Liver (tissue), 3 donors: ENCODE measurements around the gene CORO2A.

Experiments
- FOXA1 ChIP-seq: IDR thresholded peaks from 2 replicates; pipeline ENCODE4 v1.6.1; 2016; ENCODE audit warnings: antibody characterized with exemption
- GABPA ChIP-seq, 2 donors: IDR thresholded peaks in 1 of 2; conservative IDR thresholded peaks in 1 of 2; 2 replicates each; pipeline ENCODE4 v1.6.1; 2016; ENCODE audit warnings: antibody characterized with exemption in 2 of 2, mild to moderate bottlenecking in 1 of 2, moderate library complexity in 1 of 2
- JUND ChIP-seq, 2 donors: IDR thresholded peaks; 2 replicates each; pipeline ENCODE4 v1.6.1; 2016; ENCODE audit warnings: antibody characterized with exemption in 2 of 2
- RAD21 ChIP-seq, 2 donors: IDR thresholded peaks; 2 replicates each; pipeline ENCODE4 v1.6.1; 2016; ENCODE audit warnings: antibody characterized with exemption in 2 of 2, mild to moderate bottlenecking in 2 of 2
- TAF1 ChIP-seq: conservative IDR thresholded peaks from 2 replicates; pipeline ENCODE4 v1.6.1; 2016; ENCODE audit warnings: antibody characterized with exemption, mild to moderate bottlenecking
- YY1 ChIP-seq: IDR thresholded peaks from 2 replicates; pipeline ENCODE4 v1.6.1; 2016; ENCODE audit warnings: antibody characterized with exemption, mild to moderate bottlenecking
- TF ChIP-seq, protein P1 (sequence below): fragments of 150-350 bp; IDR thresholded peaks from 2 replicates; pipeline ENCODE4 v1.5.1; 2017; ENCODE audit warnings: improper control_type of control experiment, low read depth, low read length; ENCODE audit not compliant: missing input control
- TF ChIP-seq, protein P2 (sequence below): IDR thresholded peaks from 2 replicates; pipeline ENCODE4 v1.6.1; 2016; ENCODE audit warnings: antibody characterized with exemption, mild to moderate bottlenecking
- TF ChIP-seq, protein P3 (sequence below): IDR thresholded peaks from 2 replicates; pipeline ENCODE4 v1.6.1; 2016; ENCODE audit warnings: antibody characterized with exemption
- donor health status: healthy.
- donor health status: healthy.

DNA sequence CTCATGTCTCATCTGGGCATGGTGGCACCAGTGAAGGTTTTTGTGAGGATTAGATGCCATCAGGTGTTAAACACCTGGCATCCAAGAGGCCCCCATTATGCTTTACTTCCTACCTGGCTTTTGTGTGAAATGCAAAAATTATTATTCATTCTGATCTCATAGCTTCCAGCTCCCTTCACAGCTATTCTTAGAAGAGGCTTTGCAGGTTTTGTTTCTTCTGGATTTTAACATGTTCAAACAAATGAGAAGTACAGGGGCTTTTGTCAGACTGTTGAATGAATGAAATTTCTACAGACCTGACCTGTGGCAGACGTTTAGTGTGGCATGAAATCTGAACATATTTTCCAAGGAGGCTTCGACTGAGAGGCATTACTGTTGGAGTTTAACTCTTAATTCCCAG lies 14.3 kb upstream of the CORO2A start:
- TF ChIP-seq JUND (IDR thresholded peaks at IDR 0.05) (no peak), YY1 (no peak), GABPA (IDR thresholded peaks at IDR 0.05 in 1 of 2, conservative IDR thresholded peaks at IDR 0.05 in 1 of 2) (no peak), RAD21 (IDR thresholded peaks at IDR 0.05) (no peak), TAF1 (no peak), FOXA1 (no peak)
- TF ChIP-seq, protein P1, sequence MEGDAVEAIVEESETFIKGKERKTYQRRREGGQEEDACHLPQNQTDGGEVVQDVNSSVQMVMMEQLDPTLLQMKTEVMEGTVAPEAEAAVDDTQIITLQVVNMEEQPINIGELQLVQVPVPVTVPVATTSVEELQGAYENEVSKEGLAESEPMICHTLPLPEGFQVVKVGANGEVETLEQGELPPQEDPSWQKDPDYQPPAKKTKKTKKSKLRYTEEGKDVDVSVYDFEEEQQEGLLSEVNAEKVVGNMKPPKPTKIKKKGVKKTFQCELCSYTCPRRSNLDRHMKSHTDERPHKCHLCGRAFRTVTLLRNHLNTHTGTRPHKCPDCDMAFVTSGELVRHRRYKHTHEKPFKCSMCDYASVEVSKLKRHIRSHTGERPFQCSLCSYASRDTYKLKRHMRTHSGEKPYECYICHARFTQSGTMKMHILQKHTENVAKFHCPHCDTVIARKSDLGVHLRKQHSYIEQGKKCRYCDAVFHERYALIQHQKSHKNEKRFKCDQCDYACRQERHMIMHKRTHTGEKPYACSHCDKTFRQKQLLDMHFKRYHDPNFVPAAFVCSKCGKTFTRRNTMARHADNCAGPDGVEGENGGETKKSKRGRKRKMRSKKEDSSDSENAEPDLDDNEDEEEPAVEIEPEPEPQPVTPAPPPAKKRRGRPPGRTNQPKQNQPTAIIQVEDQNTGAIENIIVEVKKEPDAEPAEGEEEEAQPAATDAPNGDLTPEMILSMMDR = no peak
- TF ChIP-seq, protein P2, sequence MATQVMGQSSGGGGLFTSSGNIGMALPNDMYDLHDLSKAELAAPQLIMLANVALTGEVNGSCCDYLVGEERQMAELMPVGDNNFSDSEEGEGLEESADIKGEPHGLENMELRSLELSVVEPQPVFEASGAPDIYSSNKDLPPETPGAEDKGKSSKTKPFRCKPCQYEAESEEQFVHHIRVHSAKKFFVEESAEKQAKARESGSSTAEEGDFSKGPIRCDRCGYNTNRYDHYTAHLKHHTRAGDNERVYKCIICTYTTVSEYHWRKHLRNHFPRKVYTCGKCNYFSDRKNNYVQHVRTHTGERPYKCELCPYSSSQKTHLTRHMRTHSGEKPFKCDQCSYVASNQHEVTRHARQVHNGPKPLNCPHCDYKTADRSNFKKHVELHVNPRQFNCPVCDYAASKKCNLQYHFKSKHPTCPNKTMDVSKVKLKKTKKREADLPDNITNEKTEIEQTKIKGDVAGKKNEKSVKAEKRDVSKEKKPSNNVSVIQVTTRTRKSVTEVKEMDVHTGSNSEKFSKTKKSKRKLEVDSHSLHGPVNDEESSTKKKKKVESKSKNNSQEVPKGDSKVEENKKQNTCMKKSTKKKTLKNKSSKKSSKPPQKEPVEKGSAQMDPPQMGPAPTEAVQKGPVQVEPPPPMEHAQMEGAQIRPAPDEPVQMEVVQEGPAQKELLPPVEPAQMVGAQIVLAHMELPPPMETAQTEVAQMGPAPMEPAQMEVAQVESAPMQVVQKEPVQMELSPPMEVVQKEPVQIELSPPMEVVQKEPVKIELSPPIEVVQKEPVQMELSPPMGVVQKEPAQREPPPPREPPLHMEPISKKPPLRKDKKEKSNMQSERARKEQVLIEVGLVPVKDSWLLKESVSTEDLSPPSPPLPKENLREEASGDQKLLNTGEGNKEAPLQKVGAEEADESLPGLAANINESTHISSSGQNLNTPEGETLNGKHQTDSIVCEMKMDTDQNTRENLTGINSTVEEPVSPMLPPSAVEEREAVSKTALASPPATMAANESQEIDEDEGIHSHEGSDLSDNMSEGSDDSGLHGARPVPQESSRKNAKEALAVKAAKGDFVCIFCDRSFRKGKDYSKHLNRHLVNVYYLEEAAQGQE = no peak
- TF ChIP-seq, protein P3, sequence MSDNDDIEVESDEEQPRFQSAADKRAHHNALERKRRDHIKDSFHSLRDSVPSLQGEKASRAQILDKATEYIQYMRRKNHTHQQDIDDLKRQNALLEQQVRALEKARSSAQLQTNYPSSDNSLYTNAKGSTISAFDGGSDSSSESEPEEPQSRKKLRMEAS = no peak
